Measurements from ENCODE around the gene CDKN2AIPNL.
"Not testable (repeated sequence)": the region's sequence is repeated elsewhere in the genome, so short reads cannot be mapped to it uniquely, and the experiment has no call there.

Gene CDKN2AIPNL

DNA sequence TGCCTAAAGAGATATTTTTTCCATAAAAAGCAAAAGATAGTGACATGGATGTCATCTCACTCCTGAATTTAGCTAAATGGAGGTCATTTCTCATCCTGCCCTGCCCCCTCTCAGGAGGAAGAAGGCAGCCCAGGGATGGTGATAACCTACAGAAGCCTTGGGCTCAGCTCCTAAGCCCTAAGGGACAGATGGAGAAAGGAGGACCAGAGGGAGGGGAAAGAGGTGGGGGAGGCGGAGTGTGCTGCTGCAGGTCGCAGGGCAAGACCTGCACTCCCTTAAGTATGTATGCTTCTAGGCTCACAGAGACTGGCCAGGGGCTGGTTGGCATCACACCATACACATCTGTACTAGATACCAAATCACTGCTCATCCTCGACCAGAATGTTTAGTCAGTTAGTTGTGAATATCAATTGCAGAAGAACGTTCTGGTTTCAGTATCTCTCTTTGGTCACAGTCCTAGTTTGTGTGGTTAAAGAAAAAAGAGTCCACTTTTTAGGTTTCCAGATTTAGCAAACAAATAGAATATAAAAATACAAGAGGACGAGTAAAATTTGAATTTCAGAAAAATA, 18.4 kb upstream of the CDKN2AIPNL start:
- TF ChIP-seq, protein P1, sequence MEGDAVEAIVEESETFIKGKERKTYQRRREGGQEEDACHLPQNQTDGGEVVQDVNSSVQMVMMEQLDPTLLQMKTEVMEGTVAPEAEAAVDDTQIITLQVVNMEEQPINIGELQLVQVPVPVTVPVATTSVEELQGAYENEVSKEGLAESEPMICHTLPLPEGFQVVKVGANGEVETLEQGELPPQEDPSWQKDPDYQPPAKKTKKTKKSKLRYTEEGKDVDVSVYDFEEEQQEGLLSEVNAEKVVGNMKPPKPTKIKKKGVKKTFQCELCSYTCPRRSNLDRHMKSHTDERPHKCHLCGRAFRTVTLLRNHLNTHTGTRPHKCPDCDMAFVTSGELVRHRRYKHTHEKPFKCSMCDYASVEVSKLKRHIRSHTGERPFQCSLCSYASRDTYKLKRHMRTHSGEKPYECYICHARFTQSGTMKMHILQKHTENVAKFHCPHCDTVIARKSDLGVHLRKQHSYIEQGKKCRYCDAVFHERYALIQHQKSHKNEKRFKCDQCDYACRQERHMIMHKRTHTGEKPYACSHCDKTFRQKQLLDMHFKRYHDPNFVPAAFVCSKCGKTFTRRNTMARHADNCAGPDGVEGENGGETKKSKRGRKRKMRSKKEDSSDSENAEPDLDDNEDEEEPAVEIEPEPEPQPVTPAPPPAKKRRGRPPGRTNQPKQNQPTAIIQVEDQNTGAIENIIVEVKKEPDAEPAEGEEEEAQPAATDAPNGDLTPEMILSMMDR (IDR thresholded peaks at IDR 0.05; ENCODE audit: low read depth, low read length), result no peak
- DNase-seq (ENCODE audit: extremely low read depth, low read depth), result no peak

DNA sequence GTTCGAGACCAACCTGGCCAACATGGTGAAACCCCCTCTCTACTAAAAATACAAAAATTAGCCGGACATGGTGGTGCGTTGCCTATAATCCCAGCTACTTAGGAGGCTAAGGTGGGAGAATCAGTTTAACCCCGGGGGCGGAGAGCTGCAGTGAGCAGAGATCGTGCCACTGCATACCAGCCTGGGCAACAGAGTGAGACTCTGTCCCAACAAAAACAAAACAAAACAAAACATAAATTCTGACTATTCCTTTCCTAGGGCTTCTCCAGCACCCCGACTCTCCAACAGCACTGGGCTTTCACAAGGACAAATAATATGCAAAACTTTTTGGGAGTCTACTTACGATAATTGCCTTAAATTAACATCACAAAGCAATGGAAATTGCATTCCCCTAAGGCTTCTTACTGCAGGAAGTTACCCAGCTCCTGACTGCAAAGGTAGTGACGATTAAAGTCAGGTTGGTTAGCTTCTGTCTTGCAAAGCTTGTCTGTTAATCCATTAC, 15.9 kb upstream of the CDKN2AIPNL start:
- DNase-seq (ENCODE audit: extremely low read depth, low read depth), result no peak
- TF ChIP-seq, protein P1 (IDR thresholded peaks at IDR 0.05; ENCODE audit: low read depth, low read length), result no peak

DNA sequence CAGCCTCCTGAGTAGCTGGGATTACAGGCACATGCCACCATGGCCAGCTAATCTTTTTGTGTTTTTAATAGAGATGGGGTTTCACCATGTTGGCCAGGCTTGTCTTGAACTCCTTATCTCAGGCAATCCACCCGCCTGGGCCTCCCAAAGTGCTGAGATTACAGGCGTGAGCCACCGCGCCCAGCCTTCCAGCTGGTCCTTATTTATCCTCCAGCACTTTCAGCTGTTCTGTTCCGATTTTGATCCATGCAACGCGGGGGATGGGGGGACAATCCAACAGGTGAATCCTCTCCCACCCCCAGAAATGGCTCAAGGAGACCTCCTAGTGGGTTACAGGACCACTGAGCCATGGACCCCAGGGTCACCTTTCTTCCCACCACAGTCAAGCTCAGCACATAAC, 14.7 kb upstream of the CDKN2AIPNL start:
- no peak for DNase-seq (ENCODE audit: extremely low read depth, low read depth)
- TF ChIP-seq, protein P1 (IDR thresholded peaks at IDR 0.05; ENCODE audit: low read depth, low read length), result no peak

DNA sequence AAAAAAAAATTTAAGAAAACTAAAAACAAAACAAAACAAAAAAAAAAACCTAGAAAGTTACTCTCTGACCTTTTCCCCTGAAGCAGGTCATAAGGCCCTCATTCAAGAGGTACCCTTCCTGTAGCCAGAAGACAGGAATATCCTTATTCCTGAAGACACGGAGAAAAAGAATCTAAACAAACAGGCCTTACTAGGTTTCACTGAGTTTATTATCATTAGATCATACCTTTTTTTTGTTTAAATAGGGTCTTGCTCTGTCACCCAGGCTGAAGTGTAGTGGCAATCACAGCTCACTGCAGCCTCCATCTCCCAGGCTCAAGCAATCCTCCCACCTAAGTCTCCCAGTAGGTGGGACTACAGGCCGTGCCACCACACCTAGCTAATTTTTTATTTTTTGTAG, 11.7 kb upstream of the CDKN2AIPNL start:
- DNase-seq (ENCODE audit: extremely low read depth, low read depth), result no peak
- TF ChIP-seq, protein P1 (IDR thresholded peaks at IDR 0.05; ENCODE audit: low read depth, low read length), result no peak

DNA sequence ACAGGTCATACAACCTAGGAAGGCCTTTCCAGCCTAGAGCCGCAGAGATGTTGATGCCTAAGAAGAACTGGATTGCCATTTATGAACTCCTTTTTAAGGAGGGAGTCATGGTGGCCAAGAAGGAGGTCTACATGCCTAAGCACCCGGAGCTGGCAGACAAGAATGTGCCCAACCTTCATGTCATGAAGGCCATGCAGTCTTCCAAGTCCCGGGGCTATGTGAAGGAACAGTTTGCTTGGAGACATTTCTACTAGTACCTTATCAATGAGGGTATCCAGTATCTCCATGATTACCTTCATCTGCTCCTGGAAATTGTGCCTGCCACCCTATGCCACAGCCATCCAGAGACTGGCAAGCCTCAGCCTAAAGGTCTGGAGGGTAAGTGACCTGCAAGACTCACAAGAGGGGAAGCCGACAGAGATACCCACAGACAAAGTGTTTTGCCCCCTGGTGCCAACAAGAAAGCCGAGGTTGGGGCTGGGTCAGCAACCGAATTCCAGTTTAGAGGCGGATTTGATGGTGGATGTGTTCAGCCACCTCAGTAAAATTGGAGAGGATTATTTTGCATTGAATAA, 11.2 kb upstream of the CDKN2AIPNL start:
- TF ChIP-seq, protein P1 (IDR thresholded peaks at IDR 0.05; ENCODE audit: low read depth, low read length), result no peak
- no peak for DNase-seq (ENCODE audit: extremely low read depth, low read depth)

DNA sequence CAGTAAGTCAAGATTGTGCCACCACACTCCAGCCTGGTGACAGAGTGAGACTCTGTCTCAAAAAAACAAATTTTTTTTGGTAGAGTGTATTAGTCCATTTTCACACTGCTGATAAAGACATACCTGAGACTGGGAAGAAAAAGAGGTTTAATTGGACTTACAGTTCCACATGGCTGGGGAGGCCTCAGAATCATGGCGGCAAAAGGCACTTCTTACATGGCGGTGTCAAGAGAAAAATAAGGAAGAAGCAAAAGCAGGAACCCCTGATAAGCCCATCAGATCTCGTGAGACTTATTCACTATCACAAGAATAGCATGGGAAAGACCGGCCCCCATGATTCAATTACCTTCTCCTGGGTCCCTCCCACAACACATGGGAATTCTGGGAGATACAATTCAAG, 9.4 kb upstream of the CDKN2AIPNL start:
- not testable (repeated sequence) for DNase-seq (ENCODE audit: extremely low read depth, low read depth)

DNA sequence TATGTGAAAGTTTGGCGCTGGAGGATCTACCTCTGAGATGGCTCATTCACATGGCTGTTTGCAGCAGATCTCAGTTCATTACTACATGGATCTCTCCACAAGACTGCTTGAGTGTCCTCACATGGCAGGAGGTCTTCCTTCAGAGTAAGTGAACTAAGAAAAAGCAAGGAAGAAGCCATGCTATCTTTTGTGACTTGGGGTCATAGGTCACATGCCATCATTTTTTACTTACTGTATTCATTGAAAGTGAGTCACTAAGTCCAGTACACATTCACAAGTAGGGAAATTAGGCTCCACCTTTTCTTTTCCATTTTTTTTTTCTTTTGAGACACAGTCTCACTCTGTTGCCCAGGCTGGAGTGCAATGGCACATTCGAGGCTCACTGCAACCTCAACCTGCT, 8.7 kb upstream of the CDKN2AIPNL start:
- TF ChIP-seq, protein P1 (IDR thresholded peaks at IDR 0.05; ENCODE audit: low read depth, low read length), result no peak

DNA sequence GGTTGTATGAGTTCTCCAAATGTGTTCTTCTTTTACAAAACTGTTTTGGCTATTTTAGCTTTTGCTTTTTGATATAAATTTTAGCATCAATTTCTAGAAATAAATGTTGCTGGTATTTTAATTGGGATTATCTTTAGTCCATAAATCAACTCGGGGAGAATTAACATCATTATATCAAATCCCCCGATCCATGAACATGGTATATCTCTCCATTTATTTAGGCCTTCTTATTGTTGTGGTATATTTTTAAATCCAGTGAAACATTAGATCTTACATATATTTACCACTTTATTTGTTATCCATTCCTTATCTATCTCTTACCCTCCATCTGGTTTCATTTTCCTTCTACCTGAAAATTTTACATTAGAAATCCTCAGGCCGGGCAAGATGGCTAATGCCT, 7.3 kb upstream of the CDKN2AIPNL start:
- DNase-seq (ENCODE audit: extremely low read depth, low read depth), result no peak
- TF ChIP-seq, protein P1 (IDR thresholded peaks at IDR 0.05; ENCODE audit: low read depth, low read length), result no peak

More for the DNA sequence above, 8.7 kb upstream of the CDKN2AIPNL start:
- DNase-seq (ENCODE audit: extremely low read depth, low read depth), result no peak

All from AG09319 (cell line).